NOMO-1 treated with dmso at 0.1 percent for 144 hours (cell line): Measurements from ENCODE around the gene CD47.

Source experiments
- DNase-seq: peaks from one replicate; lab custom pipeline; 2025; ENCODE audit not compliant: unreplicated experiment; lab: John Stamatoyannopoulos, UW

CD47 gene

GRCh38 chr3:108053483-108053882 lies 37.3 kb downstream of the CD47 start:
- no peak for DNase-seq

DNA sequence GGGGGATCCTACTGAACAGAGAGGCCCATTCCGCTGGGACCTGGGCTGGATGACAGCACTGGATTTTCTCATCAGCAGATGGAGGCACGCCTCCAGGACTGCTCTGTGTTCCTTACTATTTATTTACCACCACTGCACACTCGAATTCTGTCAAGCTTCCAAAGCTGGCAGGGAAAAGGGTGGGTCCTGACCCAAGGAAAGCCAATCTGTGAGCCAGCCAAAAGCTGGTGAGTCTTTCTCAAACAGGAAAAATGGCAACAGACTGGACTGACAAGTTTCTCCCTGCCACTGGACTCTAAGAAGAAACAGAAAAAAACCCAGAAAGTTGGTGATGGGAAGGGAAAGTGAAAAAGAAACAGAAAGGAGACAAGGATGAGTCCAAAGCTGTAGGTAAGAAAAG lies 37.8 kb downstream of the CD47 start:
- DNase-seq: no peak

GRCh38 chr3:108051005-108051404 lies 39.8 kb downstream of the CD47 start:
- no peak for DNase-seq

- DNase-seq: no peak
Observed at GRCh38 chr3:108047987-108048386, 42.8 kb downstream of the CD47 start.

DNA sequence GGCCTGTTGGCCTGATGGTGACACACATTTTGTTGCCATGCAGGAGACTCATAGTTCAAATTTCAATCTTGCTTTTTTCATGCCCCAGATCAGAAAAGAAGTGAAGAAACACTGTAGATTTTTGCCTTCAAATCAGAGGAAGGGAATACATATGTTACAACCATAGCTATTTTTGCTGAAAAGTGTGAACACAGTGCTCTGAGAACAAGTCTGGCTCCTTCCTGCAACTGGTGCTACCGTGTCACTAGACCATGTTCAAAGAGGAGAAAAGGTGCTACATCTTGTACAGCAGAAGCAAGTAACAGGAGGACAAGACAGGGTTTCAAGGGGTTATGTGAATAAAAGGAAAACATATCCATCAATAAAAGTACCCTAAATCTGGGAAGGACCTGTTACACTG lies 44.6 kb downstream of the CD47 start:
- DNase-seq: no peak

DNA sequence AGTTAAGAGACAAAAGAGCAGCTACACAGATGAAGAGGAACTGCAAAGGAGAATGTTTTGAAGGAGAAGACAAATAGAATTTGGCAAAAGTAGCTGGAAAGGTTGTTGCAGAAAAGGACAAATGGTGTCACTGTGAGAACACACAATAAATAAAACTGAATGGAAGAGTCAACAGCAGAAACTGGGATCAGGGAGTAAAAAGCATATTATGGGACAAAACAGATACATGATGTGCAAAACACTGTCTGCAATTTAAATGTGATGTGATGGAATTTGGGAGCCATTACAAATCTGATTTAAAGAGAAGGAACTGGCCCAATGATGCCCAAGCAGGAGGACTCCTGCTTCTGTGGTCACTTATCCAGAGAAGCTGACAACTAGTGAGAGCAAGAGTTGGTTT lies 46.1 kb downstream of the CD47 start:
- DNase-seq: no peak

DNA sequence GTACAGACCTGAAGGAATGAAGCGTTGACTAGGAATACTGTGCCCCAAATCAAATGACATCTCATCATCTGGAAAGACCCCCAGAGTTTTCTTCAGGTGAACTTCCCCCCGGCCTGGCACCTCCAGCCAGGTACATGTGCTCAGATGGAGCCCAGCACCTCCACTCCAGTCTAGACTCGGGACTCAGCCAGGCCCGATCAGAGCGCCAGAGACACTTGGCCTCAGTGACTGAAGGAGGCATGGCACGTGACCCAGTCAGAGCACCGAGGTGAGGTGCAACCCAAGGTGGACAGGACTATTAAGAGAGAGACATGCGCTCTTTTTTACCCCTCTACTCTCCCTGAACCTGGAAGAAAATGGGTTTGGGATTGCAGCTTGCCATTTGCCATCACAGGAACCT lies 48.5 kb downstream of the CD47 start:
- no peak for DNase-seq

GRCh38 chr3:108041253-108041652 lies 49.6 kb downstream of the CD47 start:
- DNase-seq: no peak

GRCh38 chr3:108037770-108038169 lies 53.1 kb downstream of the CD47 start:
- DNase-seq: no peak

DNA sequence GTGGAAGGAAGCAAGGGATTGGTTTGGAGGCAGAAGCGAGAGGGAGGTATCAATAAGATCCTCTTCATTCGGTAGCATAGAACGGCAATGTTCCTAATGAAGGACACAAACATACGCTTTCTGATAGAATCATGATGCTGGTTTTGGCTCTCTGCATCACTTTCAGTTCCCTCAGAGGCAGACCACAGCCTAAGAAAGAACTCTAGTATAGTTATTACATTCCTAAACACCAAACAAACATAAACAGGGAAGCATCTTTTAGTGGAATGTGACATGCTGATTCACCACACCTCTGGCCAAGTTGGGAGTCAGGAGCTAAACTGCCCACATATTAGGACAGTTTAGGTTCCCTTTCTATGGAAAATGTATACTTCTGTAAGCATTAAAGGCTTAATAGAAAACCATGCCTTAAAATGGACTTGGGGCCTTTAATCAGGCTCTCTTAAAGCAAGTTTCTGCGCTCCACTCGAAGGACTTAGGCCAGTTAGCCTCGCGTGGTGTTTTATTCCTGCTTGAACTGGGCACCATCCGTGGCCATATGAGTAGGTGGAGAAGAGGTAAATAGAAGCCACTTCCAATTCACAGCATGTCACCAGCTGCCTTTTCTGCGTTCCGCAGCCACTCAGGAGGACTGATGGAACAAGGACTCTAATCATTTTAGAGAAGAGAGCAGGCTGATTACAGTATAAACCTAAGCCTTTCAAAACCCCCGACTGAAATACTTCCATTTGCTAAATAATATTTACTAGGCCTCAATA lies 53.7 kb downstream of the CD47 start:
- peak; percentile 8 for DNase-seq

GRCh38 chr3:108036401-108036800 lies 54.4 kb downstream of the CD47 start:
- no peak for DNase-seq

- DNase-seq: peak; percentile 3
Observed at GRCh38 chr3:108035751-108036150, 55.1 kb downstream of the CD47 start.

DNA sequence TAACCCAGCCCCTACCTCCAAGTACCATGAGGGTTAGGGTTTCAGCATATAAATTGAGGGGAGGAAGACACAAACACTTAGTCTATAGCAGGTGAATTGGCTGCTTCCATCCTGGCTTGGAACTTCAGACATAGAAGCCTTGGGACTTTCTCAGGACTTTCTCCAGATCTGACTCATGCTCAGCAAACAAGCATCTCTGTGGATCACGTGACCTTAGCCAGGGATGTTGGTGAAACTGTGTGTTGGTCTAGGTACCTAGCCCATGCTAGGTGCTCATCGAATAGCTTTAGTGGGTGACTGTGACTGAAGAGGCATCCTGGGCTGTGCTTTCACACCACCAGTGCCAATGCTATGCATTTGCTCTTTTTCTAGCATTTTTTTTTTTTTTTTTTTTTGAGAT lies 58.9 kb downstream of the CD47 start:
- DNase-seq: no peak

GRCh38 chr3:108030960-108031359 lies 59.9 kb downstream of the CD47 start:
- no peak for DNase-seq

DNA sequence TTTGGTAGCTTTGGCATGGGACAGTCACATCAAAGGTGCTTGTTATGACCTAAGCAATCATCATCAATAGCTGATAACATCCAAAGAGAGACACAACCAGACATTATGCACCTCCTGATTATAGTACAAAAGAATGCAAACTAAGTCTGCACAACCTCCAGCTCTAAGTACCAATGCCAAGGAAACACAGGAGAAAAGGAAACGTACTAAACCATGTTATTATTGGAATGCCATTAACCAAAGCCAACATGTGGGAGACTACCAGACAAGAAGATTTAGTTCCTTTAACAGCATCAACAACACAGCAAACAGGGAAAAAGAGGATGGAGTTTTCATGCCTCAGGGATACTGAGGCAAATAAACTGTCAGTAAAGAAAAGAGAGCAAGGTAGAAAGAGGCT lies 61.4 kb downstream of the CD47 start:
- no peak for DNase-seq

GRCh38 chr3:108028896-108029295 lies 61.9 kb downstream of the CD47 start:
- no peak for DNase-seq

DNA sequence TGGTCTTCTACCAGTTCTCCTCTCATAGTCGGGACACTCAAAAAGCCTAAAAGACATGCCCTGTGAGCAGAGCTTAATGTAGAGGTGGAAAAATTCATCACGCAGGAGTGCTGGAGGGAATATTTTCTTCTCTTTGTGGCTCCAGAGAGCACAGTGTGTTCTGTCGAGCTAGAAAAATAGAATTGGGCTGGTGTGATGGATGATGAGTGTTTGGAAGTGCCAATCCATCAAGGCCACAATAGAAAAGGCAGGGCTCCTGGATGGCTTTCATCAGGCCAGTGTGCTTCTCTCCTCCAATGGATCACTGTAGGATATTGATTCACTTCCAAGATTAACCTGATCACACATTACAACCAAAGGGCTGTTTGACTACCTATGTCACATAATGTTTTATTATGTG lies 65.7 kb downstream of the CD47 start:
- DNase-seq: no peak

GRCh38 chr3:108024146-108024850 lies 66.5 kb downstream of the CD47 start:
- no peak for DNase-seq

GRCh38 chr3:108022256-108023150 lies 68.3 kb downstream of the CD47 start:
- no peak for DNase-seq

DNA sequence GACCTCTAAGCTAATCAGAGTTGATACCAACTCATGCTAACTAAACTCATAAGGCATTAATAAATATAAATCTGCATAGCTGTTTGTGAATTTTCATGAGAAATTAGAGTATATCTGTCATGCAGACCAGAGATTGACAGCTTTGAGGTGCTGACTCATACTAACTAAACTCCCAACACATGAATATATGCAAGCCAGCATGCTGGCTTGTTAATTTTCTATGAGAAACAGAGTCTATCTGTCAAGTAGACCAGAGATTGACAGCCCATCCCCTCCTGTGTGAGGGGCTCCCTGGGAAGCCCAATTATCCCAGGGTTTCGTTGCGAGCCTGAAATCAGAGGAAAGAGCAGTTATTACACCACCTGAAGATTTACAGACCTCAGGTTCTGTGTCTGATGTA lies 69.3 kb downstream of the CD47 start:
- DNase-seq: no peak

DNA sequence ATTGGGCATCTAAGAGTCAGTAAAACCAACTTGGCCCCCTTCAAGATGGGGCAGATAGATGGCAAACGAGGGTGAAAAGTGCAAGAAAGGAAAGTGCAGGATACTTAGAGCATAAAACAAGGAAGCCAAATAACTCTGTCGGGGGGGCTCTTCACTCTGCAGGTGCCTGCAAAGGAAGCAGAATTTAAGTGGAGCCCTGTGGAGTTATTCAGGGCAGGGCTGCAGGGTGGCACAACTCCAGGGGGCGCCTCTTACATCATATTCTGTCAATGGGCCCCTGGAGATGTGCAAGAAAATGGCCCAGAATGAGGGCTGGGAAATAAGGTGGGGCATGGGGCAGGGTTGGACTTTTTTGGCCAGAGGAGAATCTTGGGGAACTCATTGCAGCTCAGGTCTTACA lies 69.7 kb downstream of the CD47 start:
- DNase-seq: no peak

- no peak for DNase-seq
Observed at GRCh38 chr3:108018552-108018951, 72.3 kb downstream of the CD47 start.
